Thyroid gland (tissue), 4 donors: ENCODE results near the gene ACTRT2.

Experiments
- POLR2A ChIP-seq, 2 donors: fragments of 450-650 bp; IDR thresholded peaks; one replicate each; pipeline ENCODE4 v1.6.1; 2017; ENCODE audit warnings: antibody characterized with exemption in 2 of 2, mild to moderate bottlenecking in 2 of 2, moderate library complexity in 1 of 2
- TF ChIP-seq, protein P1 (sequence below), 6 experiments: fragments of 200-600 bp in 3 of 6; fragments of 450-650 bp in 3 of 6; sonication (generic) in 3 of 6; IDR thresholded peaks; one replicate each; pipeline ENCODE4 v1.5.1; 2016 to 2019; ENCODE audit warnings: antibody characterized with exemption in 6 of 6, mild to moderate bottlenecking in 2 of 6, inconsistent platforms in 1 of 6, moderate library complexity in 1 of 6

GRCh38 chr1:2990376-2991115 is 30.7 kb upstream of the ACTRT2 start:
- TF ChIP-seq, protein P1, sequence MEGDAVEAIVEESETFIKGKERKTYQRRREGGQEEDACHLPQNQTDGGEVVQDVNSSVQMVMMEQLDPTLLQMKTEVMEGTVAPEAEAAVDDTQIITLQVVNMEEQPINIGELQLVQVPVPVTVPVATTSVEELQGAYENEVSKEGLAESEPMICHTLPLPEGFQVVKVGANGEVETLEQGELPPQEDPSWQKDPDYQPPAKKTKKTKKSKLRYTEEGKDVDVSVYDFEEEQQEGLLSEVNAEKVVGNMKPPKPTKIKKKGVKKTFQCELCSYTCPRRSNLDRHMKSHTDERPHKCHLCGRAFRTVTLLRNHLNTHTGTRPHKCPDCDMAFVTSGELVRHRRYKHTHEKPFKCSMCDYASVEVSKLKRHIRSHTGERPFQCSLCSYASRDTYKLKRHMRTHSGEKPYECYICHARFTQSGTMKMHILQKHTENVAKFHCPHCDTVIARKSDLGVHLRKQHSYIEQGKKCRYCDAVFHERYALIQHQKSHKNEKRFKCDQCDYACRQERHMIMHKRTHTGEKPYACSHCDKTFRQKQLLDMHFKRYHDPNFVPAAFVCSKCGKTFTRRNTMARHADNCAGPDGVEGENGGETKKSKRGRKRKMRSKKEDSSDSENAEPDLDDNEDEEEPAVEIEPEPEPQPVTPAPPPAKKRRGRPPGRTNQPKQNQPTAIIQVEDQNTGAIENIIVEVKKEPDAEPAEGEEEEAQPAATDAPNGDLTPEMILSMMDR (IDR thresholded peaks at IDR 0.05) = no peak
- no peak for TF ChIP-seq POLR2A (IDR thresholded peaks at IDR 0.05)
